GM19043 (cell line): ENCODE results near the gene ASB1.
"Not testable (repeated sequence)": the region's sequence is repeated elsewhere in the genome, so short reads cannot be mapped to it uniquely, and the experiment has no call there.

Experiments used
- ATAC-seq: cut with Tn5 transposase; IDR thresholded peaks from one replicate; pipeline ENCODE4 v1.9.1; 2021; ENCODE audit warnings: low read depth; ENCODE audit not compliant: unreplicated experiment

Gene ASB1

GRCh38 chr2:238441262-238442114 lies 14.8 kb downstream of the ASB1 start:
- no peak for ATAC-seq

GRCh38 chr2:238442257-238442656 lies 15.5 kb downstream of the ASB1 start:
- not testable (repeated sequence) for ATAC-seq

- ATAC-seq: no peak
Measured at GRCh38 chr2:238444242-238444641, 17.5 kb downstream of the ASB1 start.

GRCh38 chr2:238445409-238446190 lies 18.9 kb downstream of the ASB1 start:
- no peak for ATAC-seq

GRCh38 chr2:238446371-238446770 lies 19.6 kb downstream of the ASB1 start:
- no peak for ATAC-seq

GRCh38 chr2:238448031-238448955 lies 21.6 kb downstream of the ASB1 start:
- no peak for ATAC-seq

- ATAC-seq: no peak
Measured at GRCh38 chr2:238449241-238449640, 22.5 kb downstream of the ASB1 start.

- no peak for ATAC-seq
Measured at GRCh38 chr2:238449909-238450417, 23.2 kb downstream of the ASB1 start.

- no peak for ATAC-seq
Measured at GRCh38 chr2:238450440-238450861, 23.7 kb downstream of the ASB1 start.

- ATAC-seq: no peak
Measured at GRCh38 chr2:238453842-238454241, 27.1 kb downstream of the ASB1 start.

- ATAC-seq: no peak
Measured at GRCh38 chr2:238456449-238456848, 29.7 kb downstream of the ASB1 start.

- no peak for ATAC-seq
Measured at GRCh38 chr2:238456970-238457926, 30.5 kb downstream of the ASB1 start.

GRCh38 chr2:238457927-238458324 lies 31.2 kb downstream of the ASB1 start:
- no peak for ATAC-seq

- ATAC-seq: no peak
Measured at GRCh38 chr2:238458651-238459050, 31.9 kb downstream of the ASB1 start.

- ATAC-seq: no peak
Measured at GRCh38 chr2:238459081-238459629, 32.4 kb downstream of the ASB1 start.

- no peak for ATAC-seq
Measured at GRCh38 chr2:238461051-238461450, 34.3 kb downstream of the ASB1 start.

GRCh38 chr2:238461491-238461890 lies 34.8 kb downstream of the ASB1 start:
- no peak for ATAC-seq

- no peak for ATAC-seq
Measured at GRCh38 chr2:238461916-238462315, 35.2 kb downstream of the ASB1 start.

GRCh38 chr2:238462782-238463396 lies 36.2 kb downstream of the ASB1 start:
- ATAC-seq: no peak
